ENCODE measurements around the gene CIT. TPM values are rescaled to one million over a fixed set of nuclear protein-coding genes. Genes with fewer than 3 reads are reported as not detected.

The CIT gene
- total RNA-seq, 3 donors from 2014 or later (not counting 1 experiment from before 2014, with no cell fraction given) = 2.8 to 4.2 (median 3.6) TPM

DNA sequence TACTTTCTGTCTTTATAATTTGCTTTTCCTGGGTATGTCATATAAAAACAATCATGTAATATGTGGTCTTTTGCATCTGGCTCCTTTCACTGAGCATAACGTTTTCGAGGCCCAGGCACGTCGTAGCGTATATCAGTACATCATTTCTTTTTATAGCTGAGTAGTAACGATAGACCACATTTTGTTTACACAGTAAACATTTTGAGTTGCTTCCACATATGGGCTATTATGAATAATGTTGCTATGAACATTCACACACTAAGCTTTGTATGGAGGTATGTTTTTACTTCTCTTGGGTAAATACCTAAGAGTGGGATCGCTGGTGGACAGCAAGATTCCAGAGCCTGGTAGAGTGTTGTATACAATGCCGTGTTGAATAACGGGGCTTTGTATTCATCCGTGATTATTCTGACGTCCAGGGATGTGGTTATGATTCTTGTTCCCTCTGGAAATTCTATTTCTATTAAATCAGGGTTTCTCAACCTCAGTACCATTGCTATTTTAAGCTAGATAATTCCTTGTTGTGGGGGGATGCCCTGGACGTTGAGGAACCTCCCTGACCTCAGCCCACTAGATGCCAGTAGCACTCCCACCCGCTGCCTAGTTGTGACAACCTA is 38.9 kb upstream of the CIT start:
- Mint-ChIP-seq H3K27me3 (ENCODE audit: low read depth in 2 of 2) (peaks cover 0 to 4% of the 10 kb centered on the region in 2 donors), H3K4me3 (no peak overlapping the region), H3K4me1 (no peaks in the 10 kb centered on the region), H3K9me3 (no peaks in the 10 kb centered on the region), H3K36me3 (no peaks in the 10 kb centered on the region), H3K27ac (no peak overlapping the region)
- DNase-seq = no peak
- no peaks in the 10 kb centered on the region for H3K4me1 ChIP-seq (ENCODE audit: control insufficient read depth, insufficient read depth, low read length)
- H3K36me3 ChIP-seq (ENCODE audit: control insufficient read depth, insufficient read depth, low read length) = no peaks in the 10 kb centered on the region
- H3K4me3 ChIP-seq (ENCODE audit: low read length) = no peak overlapping the region
- no peak overlapping the region for H3K27ac ChIP-seq (ENCODE audit: low read length)
- 88% methylated on average over 10 of the region's 13 CpGs for WGBS (ENCODE audit: insufficient coverage)
- TF ChIP-seq, protein P1, sequence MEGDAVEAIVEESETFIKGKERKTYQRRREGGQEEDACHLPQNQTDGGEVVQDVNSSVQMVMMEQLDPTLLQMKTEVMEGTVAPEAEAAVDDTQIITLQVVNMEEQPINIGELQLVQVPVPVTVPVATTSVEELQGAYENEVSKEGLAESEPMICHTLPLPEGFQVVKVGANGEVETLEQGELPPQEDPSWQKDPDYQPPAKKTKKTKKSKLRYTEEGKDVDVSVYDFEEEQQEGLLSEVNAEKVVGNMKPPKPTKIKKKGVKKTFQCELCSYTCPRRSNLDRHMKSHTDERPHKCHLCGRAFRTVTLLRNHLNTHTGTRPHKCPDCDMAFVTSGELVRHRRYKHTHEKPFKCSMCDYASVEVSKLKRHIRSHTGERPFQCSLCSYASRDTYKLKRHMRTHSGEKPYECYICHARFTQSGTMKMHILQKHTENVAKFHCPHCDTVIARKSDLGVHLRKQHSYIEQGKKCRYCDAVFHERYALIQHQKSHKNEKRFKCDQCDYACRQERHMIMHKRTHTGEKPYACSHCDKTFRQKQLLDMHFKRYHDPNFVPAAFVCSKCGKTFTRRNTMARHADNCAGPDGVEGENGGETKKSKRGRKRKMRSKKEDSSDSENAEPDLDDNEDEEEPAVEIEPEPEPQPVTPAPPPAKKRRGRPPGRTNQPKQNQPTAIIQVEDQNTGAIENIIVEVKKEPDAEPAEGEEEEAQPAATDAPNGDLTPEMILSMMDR (IDR thresholded peaks at IDR 0.05) = no peak
- H3K27me3 ChIP-seq (ENCODE audit: control insufficient read depth, insufficient read depth, low read length) = peaks cover 2% of the 10 kb centered on the region
- no peaks in the 10 kb centered on the region for H3K9me3 ChIP-seq (ENCODE audit: control insufficient read depth, insufficient read depth, low read length)
- ATAC-seq = no peak
- intact Hi-C loops (cut with micrococcal nuclease) = no loop called here

DNA sequence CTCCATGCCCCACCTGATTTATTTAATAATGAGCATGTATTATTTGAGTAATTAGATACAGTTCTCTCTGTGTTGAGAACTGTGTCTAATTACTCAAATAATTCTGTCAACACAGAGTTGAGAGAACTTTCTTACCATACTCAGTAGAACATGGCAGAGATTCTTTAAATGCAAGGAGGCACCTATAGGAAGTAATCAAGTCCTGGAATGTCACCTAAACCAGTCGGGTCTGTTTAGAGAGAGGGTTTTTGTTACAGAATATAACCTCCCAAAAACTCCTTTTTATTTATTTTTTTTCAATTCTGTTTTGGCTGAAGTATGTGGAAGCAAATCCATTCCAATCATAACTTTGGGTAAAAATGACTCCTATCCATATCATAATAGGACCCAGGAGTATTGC is 37.5 kb upstream of the CIT start:
- ATAC-seq = no peak
- H3K36me3 Mint-ChIP-seq = no peaks in the 10 kb centered on the region
- intact Hi-C loops (cut with micrococcal nuclease) = no loop called here
- no peak overlapping the region for H3K4me3 Mint-ChIP-seq
- H3K27me3 ChIP-seq (ENCODE audit: control insufficient read depth, insufficient read depth, low read length) = peaks cover 2% of the 10 kb centered on the region
- no peaks in the 10 kb centered on the region for H3K4me1 ChIP-seq (ENCODE audit: control insufficient read depth, insufficient read depth, low read length)
- WGBS (ENCODE audit: insufficient coverage) = no CpG with 5 or more reads among the region's 1 CpG
- H3K4me3 ChIP-seq (ENCODE audit: low read length) = no peak overlapping the region
- DNase-seq = no peak
- TF ChIP-seq, protein P1 (IDR thresholded peaks at IDR 0.05) = no peak
- no peaks in the 10 kb centered on the region for H3K9me3 ChIP-seq (ENCODE audit: control insufficient read depth, insufficient read depth, low read length)
- no peak overlapping the region for H3K27ac Mint-ChIP-seq
- peaks cover 0 to 6% of the 10 kb centered on the region in 2 donors for H3K27me3 Mint-ChIP-seq (ENCODE audit: low read depth in 2 of 2)
- H3K36me3 ChIP-seq (ENCODE audit: control insufficient read depth, insufficient read depth, low read length) = no peaks in the 10 kb centered on the region
- H3K27ac ChIP-seq (ENCODE audit: low read length) = no peak overlapping the region
- H3K4me1 Mint-ChIP-seq = no peaks in the 10 kb centered on the region
- H3K9me3 Mint-ChIP-seq = no peaks in the 10 kb centered on the region

DNA sequence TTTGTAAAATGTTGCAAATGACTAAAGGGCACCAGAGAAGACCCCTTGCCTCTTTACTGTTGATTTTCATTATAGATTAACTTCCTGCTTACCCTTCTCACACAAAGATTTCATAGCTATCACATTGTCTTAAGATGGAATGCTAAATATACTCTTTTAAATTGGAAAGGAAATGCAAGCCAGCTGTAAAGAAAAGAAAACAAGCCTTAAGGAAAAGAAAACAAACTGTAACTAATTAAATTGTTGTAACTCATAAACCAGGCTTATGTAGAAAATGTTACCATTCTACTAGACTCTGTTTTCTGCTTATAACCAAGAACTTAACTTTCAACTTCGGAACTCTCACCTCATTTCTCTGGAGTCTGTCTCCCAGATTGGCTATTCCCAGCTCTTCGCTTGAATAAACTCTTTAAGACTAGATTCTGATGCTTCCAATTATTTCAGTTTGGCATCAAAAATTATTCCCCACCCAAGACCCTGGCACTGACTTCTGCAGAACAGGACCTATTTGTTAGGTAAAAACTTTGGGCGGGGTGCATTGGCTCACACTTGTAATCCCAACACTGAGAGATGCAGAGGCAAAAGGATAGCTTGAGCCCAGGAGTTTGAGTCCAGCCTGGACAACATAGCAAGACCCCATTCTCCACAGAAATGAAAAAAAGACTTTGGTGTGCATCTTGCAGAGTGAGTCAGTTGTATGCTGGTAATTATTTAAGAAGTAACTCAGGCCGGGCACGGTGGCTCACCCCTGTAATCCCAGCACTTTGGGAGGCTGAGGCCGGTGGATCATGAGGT is 36.6 kb upstream of the CIT start:
- H3K4me1 ChIP-seq (ENCODE audit: control insufficient read depth, insufficient read depth, low read length) = no peaks in the 10 kb centered on the region
- no peak for ATAC-seq
- 99% methylated on average over 6 of the region's 6 CpGs for WGBS (ENCODE audit: insufficient coverage)
- H3K27ac Mint-ChIP-seq = no peak overlapping the region
- TF ChIP-seq, protein P1 (IDR thresholded peaks at IDR 0.05) = no peak
- peaks cover 2% of the 10 kb centered on the region for H3K27me3 ChIP-seq (ENCODE audit: control insufficient read depth, insufficient read depth, low read length)
- no peaks in the 10 kb centered on the region for H3K9me3 ChIP-seq (ENCODE audit: control insufficient read depth, insufficient read depth, low read length)
- H3K36me3 Mint-ChIP-seq = no peaks in the 10 kb centered on the region
- H3K27ac ChIP-seq (ENCODE audit: low read length) = no peak overlapping the region
- no peaks in the 10 kb centered on the region for H3K4me1 Mint-ChIP-seq
- H3K36me3 ChIP-seq (ENCODE audit: control insufficient read depth, insufficient read depth, low read length) = no peaks in the 10 kb centered on the region
- intact Hi-C loops (cut with micrococcal nuclease) = no loop called here
- H3K4me3 ChIP-seq (ENCODE audit: low read length) = no peak overlapping the region
- no peak overlapping the region for H3K4me3 Mint-ChIP-seq
- H3K27me3 Mint-ChIP-seq (ENCODE audit: low read depth in 2 of 2) = peaks cover 0 to 6% of the 10 kb centered on the region in 2 donors
- DNase-seq = no peak
- no peaks in the 10 kb centered on the region for H3K9me3 Mint-ChIP-seq

All from natural killer cell (primary cell).